GM18873 (cell line): Measurements from ENCODE around the gene UQCRQ.
"Not testable (repeated sequence)": the region's sequence is repeated elsewhere in the genome, so short reads cannot be mapped to it uniquely, and the experiment has no call there.

Source experiments
- ATAC-seq: cut with Tn5 transposase; IDR thresholded peaks from one replicate; pipeline ENCODE4 v1.9.1; 2021; ENCODE audit warnings: mild to moderate bottlenecking, moderate library complexity, moderate number of reproducible peaks; ENCODE audit not compliant: unreplicated experiment, low FRiP score

Gene UQCRQ

DNA sequence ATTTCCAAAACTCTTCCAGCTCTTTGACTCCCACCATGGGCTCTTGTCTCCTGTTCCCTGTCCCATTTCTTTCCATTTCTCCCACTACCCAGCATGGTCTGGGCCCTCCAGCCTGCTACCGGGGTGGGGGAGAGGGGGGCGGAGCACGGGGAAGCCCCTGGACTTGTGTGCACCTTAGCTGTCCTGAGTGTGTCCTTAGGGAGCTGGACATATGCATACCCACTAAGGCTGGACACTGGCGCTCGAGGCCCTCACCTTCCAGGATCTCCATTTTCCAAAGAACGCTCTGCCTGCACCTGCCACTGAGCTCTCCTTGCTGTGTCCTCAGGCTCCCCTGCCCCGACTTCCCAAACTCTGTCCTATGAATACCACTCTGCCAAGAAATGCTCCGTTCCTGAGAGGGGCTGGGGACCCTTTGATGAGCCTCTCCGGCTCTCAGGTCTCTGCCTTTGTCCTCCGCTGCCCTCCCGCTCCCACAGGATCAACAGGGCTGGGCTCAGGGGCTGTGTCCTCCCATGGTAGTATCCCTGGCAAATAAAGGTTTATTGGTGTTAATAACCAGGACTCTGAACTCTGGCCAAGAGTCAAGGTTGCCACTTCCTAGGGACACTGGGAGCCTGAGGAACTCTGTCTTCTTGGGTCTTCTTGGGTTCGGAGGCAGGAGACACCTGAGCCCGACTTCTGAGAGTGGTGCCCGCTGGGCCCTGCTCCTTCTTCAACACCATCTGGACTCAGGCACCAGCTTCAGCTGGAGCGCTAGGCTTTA, 35.2 kb upstream of the UQCRQ start:
- no peak for ATAC-seq

GRCh38 chr5:132832612-132833011, 33.8 kb upstream of the UQCRQ start:
- no peak for ATAC-seq

DNA sequence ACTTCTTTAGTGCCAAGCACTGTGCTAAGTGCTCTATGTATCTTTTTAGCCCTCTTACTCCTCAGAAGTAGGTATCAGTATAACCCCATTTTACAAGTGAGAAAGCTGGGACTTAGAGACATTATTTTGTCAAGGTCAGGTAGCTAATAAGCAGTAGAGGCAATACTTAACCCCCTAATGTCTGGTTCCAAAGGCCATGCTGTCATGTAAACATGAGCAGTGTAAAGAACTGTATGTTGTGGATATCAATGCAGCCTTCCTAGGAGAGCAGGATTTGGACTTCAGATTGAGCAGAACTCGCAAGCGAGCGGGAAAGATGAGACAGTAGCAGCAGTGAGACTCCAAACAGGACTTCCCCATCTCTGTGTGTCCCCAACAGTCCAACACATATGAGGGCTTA, 32.4 kb upstream of the UQCRQ start:
- ATAC-seq, result no peak

DNA sequence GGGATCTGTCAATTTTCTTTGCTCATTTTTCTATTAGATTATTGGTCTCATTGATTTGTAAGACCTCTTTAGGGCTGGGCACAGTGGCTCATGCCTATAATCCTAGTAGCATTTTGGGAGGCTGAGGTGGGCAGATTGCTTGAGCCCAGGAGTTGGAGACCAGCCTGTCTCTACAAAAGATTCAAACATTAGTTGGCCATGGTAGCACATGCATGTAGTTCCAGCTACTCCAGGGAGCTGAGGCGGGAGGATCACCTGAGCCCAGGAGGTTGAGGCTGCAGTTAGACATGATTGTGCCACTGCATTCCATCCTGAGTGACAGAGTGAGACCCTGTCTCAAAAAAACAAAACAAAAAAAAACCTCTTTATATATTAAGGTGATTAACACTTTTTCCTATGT, 29.6 kb upstream of the UQCRQ start:
- ATAC-seq, result no peak

GRCh38 chr5:132837868-132838267, 28.6 kb upstream of the UQCRQ start:
- no peak for ATAC-seq

DNA sequence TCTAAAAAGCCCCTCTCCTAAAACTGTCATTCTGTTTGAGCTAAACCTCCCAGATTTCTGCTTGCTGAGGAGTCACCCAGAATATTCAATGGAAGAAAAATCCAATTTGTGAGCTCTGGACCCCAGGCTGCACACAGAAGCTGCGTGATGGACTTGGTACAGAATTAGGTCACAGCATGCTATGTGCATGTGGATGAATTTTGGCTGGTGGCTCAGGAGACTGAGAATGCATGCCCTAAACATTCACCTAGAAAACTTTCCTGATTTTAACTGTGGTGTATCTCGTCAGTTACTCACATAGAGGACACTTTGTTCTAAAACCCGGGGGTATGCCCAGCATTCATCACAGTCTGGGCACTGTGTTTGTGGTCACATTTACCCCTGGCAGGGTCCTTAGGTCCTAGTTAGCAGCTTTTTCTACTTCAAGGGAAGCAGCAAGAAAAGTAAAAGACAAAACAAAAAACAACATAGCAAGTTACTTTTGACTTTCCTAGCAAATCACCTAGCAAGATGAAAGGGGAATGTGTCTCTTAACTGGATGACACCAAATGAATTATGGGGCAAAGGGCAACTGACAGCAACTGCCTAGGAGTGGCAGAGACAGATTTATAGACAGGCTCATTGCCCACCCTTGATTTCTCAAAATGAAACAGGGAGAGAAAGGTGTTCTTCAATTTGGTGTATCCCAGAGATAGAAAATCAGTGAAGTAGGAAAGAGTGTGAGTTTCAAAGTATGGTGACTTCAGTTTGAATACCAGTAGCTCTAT, 27.7 kb upstream of the UQCRQ start:
- ATAC-seq, result no peak

DNA sequence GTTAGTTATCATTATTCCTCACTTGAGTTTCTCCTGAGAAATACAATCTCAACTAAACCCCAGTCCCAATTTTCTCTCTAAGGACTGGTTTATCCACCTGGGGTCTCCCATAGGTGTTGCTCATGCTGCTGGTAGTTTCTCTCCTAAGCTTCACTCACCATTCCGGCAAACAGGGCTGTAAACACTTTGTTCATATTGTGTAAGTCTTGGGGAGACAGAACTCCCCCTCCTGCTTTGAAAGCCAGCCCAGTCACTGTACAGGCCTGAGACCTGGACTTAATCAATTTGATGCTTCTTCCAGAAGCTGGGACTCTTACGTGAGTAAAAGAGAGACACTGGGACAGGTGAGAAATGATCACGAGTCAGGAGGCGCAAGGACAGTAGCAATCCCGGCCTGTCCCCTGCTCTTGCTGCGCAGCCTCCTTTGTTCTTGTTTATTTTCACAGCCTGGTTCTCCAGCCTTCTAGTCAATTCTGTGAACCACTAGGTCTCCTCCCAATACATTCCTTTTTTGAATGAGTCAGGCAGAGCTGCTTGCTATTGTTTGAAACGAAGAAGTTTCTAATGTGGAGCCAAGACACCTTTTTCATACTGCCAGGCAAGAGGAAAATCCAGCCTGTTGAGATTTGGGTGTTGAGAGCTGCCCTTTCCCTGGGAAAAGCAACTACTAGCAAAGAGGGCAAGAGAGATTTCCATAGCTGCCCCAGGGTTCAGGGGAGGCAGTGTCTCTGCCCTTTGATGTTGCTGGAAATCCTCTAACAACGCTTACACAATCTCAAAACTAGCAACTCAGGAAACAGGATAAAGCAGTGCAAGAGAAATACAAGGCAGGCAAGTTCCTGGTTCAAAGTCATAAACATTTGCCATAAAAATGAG, 26.8 kb upstream of the UQCRQ start:
- no peak for ATAC-seq

- ATAC-seq, result no peak
Measured at GRCh38 chr5:132840313-132840712, 26.1 kb upstream of the UQCRQ start.

GRCh38 chr5:132840896-132841295, 25.5 kb upstream of the UQCRQ start:
- ATAC-seq, result no peak

DNA sequence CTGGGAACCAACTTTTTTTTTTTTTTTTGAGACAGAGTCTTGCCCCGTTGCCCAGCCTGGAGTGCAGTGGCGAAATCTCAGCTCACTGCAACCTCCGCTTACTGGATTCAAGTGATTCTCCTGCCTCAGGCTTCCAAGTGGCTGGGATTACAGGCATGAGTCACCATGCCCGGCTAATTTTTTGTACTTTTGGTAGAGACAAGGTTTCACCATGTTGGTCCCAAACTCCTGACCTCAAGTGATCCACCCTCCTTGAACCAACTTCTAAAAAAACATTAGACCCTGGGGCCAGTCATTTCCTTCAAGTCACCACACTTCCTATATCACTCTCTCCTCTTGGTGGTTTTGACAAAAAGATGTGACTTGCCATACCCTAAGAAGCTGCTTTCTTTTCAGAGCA, 25.1 kb upstream of the UQCRQ start:
- ATAC-seq, result no peak

DNA sequence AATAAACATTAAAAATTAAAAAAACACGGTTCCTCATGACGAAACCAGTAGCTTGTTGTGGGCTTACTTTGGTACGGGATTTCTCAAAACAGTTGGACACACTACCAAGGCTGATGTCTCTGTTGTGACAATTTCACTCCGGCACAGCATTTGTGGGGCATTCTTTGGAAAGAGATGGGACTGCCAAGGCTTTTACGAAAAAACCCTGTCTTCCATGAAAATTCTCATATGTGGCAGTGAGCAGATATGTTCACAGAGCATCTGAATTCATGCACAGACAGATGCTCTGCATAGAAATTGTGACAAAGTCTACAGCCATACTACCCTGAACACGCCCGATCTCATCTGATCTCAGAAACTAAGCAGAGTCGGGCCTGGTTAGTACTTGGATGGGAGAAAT, 18.2 kb upstream of the UQCRQ start:
- ATAC-seq, result no peak

DNA sequence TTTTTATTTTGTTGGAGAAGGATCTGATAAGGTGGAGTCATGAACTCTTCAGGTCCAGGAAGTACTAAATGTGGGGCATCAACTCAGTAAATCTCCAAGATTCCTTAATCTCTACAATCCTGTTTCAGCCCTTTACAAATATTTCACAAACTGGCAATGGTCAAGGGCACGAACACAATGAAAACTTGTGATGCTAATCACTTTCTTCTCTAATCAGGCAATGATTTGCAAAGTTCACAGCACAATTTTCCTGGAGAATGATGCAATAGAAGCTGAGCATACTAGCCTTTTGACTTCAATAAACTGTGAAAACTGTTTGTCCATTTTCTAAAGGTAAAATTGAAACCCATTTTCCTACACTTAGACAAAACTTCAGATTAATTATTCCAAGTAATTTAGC, 17.1 kb upstream of the UQCRQ start:
- no peak for ATAC-seq

DNA sequence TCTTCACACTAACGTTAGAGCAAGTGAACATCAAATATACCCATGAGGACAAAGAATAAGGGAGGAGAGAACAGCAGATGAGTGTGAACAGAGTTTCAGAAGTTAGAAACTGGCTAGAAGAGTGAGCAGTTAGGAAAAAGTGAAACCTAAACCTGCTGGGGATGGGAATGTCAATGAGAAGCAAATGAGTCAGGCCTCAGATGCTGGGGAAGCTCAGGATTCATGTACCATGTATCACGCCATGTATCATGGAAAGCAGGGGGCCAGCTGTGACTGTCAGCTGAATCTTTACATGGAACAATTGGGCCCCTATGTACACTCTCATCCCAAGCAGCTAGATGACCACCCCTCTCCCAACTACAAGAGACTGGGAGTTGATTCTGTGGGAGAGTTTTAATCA, 16.4 kb upstream of the UQCRQ start:
- ATAC-seq, result no peak

GRCh38 chr5:132853323-132853722, 13.1 kb upstream of the UQCRQ start:
- ATAC-seq, result no peak

- ATAC-seq, result no peak
Measured at GRCh38 chr5:132853790-132854189, 12.7 kb upstream of the UQCRQ start.

DNA sequence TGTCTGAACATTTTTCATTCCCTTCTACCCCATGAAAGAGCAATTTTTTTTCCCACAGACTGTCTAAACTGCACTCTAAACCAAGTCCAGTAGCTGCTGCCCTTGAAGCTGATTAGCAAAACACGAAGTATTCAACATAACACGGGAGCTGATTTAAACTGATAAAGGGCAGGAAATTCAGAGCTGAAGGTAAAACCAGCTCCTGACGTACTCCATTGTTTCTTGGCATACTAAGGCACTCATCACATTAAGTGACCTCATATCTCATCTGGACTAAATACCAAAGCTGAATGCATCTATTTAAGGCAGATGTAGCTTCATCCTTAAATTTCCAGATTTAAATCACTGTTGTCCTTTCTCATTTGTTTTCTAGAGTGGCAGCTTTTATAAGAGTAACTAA, 12.1 kb upstream of the UQCRQ start:
- no peak for ATAC-seq

DNA sequence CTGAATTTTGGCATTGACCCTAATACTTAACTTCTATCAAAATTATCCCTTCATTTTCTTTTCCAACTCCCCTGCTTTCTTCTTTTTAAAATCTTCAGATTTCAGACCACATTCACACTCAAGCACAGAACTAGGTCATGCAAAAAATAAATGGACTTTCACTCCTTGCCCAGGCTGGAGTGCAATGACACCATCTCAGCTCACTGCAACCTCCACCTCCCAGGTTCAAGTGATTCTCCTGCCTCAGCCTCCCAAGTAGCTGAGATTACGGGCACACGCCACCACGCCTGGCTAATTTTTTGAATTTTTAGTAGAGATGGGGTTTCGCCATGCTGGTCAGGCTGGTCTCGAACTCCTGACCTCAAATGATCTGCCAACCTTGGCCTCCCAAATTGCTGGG, 11.4 kb upstream of the UQCRQ start:
- ATAC-seq, result not testable (repeated sequence)

DNA sequence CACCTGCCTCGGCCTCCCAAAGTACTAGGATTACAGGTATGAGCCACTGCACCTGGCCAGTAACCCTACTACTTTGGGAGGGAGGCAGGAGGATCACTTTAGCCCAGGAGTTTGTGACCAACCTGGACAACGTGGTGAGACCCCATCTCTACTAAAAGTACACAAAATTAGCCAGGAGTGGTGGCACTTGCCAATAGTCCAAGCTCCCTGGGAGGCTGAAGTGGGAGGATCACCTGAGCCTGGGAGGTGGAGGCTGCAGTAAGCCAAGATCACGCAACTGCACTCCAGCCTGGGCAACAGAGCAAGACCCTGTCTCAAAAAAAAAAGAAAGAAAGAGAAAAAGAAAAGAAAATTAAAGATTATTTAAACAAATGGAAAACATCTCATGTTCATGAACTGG, 10.4 kb upstream of the UQCRQ start:
- ATAC-seq, result no peak

DNA sequence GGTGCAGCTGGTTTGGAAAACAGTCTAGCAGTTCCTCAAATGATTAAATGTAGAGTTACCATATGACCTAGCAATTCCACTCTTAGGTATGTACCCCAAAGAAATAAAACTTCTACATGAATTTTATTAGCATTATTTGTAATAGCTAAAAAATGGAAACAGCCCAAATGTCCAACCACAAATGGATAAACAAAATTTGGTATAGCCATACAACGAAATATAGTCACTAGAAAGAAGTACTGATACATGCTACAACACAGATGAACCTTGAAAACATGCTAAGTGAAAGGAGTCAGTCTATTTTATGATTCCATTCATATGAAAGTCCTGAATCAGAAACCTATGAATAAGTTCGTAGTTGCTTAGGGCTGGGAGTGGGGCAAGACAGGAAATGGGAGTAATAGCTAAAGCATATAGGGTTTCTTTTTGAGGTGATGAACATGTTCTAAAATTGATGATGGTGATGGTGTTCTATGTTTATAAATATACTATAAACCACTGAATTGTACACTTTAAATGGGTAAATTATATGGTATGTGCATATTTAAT, 6.5 kb upstream of the UQCRQ start:
- no peak for ATAC-seq

DNA sequence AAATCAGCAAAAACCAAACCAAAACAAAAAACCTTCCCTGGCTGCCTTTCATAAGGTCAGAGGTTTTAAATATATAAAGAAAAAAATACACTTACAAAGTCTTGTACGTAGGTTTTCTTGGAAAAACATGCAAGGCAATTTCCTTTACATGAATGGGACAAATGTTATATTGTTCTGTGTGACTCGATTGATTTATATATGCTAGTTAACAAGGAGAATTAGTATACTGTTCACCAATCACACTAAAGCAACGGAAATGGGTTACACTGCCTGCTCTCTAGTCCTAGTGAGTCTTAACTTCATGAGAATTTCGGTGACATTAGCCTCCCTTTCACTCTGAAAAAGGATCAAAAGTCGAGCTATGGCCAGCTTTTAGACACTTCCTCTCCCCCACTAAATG, 5.7 kb upstream of the UQCRQ start:
- ATAC-seq, result no peak
